HG03432 (cell line): ENCODE results near the gene UBAP1.
"Not testable (repeated sequence)": the region's sequence is repeated elsewhere in the genome, so short reads cannot be mapped to it uniquely, and the experiment has no call there.

Experiments
- ATAC-seq: cut with Tn5 transposase; IDR thresholded peaks from one replicate; pipeline ENCODE4 v1.9.1; 2021; ENCODE audit warnings: mild to moderate bottlenecking, moderate library complexity; ENCODE audit not compliant: unreplicated experiment

The UBAP1 gene

DNA sequence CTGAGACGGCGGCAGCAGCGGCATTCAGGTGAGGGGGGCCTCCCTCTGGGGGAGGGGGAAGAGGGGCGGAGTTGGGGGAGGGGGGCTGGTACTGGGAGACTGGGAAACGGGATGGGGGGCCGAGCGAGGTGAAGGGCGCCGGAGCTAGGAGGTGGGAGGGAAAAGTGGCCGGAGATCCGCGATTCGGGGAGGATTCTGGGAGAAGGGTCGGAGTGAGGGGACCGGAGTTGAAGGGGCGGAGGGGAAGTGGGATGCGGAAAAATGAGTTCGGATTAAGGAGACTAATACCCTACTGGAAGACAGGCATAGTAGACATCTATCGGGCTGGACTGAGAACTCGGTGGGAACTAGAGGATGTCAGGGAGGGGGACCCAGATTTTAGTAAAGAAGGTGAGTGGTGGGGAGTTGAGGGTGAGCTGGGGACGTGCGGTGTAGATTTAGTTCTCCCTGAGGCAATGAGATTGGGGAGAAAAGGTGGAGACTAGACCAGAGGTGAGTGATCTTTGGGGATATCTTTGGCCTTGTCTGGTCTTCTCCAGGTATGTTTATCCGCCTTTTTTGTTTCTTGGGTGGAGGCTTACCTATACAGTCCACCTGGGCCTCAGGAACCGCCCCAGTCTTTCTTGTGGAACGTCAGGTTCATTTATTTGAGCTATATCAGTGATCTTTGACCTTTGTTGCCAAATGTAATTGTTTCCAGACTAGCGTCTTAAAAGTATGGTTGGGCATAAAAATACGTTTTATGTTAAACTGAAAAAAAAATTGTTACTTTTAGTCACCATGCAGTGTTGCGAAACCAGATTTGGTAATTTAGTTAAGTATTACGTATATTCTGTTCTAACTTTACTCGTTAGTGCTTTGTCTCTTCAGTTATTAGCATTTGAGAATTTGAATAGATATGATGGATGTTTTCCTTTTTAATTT is 632 bp downstream of the UBAP1 start:
- ATAC-seq = no peak

GRCh38 chr9:34185778-34186551 is 7.1 kb downstream of the UBAP1 start:
- peak; percentile 72 for ATAC-seq

DNA sequence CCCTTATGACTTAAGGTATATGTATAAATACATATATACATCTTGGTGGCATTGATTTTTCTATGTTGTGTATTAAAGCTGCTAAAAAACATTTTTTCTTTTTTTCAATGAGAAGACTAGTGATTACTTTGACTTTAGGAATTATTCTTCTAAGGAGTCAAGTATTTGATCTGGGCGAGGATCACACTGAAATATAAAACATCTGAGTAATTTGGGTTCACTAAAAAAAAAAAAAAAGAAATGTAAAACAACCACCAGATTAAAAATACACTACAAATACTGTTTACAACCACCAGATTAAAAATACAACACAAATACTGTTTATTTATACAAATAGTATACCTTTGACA is 9.0 kb downstream of the UBAP1 start:
- ATAC-seq = no peak

- ATAC-seq = no peak
Measured at GRCh38 chr9:34190996-34191892, 12.4 kb downstream of the UBAP1 start.

- no peak for ATAC-seq
Measured at GRCh38 chr9:34195143-34195542, 16.3 kb downstream of the UBAP1 start.

DNA sequence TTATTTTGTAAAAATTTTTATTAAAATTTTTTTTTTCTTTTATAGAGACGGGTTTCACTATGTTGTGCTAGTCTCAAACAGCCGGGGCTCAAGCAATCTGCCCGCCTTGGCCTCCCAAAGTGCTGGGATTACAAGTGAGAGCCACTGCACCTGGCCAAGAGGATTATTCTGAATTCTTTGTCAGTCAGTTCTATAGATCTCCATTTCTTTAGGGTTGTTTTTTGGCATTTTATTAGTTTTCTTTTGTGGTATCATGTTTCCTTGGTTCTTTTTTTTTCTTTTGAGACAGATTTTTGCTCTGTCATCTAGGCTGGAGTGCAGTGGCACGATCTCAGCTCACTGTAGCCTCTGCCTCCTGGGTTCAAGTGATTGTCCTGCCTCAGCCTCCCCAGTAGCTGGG is 18.4 kb downstream of the UBAP1 start:
- not testable (repeated sequence) for ATAC-seq

DNA sequence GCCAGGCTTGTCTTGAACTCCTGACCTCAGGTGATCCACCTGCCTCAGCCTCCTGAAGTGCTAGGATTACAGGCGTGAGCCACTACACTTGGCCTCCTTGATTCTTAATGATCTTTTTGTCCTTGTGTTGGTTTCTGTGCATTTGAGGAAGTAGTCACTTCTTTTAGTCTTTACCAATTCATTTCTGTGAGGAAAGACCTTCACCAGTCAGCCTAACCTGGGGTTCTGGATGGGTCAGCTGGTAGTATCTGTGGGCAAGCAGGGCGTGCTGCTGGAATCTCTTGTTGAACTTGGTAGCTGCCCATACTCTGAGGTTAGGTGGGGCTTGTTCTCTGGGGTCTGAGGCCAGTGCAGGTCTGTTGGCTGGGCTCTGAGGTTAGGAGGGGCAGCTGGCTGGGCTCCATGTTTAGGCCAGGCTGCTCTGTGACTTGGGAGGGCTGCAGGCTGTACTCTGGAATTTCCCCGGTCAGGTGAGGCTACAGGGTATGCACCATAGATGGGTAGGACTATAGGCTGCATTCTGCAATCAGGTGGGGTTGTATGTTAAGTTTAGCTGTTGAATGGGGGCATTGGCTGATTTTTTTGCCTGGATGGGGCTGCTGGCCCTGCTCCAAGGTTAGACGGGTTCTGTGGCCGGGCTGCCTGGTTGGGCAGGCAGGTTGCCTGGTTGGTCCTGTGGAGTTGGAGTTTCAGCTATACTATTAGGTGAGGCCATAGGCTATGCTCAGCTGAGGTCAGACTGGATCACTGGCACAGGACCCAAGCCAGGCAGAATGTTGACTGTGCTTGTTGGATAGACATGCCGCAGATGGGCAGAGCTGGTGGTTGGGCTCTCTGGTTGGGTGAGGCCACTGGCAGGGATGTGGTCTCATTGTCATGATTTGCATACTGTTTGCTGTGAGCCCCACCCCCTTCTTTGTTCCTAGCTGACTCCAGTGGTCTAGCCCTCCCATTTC is 19.2 kb downstream of the UBAP1 start:
- ATAC-seq = no peak

- ATAC-seq = no peak
Measured at GRCh38 chr9:34200092-34200491, 21.2 kb downstream of the UBAP1 start.

DNA sequence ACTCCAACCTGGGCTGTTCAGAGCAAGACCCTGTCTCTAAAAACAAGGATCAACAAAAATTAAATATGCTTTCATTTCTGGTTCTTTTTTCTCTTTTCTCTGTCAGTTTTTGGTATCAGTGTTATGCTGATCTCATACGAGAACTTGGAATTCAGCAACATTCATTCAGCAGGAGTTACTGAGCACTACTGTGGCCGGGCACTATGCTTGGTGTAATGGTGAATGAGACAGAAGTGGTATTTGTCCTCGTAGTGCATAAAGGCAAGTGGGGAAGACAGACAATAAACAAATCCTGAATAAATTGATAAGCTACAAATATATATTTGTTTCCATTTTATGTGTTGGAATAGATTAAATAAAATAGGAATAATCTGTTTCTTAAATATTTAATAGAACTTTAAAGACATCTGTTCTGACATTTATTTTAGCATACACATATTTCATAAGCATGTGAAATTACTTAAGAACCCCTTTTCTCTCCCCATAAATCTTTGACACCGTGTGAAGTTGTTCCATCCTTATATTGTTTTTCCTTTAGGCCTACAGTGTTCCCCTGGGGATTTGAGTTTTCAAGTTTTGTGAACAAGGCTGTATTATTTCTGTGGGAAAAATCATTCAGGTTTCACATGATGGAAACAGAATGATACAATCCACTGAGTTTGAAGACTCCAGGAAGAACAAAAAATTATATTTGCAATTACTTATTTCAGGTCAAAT is 24.6 kb downstream of the UBAP1 start:
- no peak for ATAC-seq

DNA sequence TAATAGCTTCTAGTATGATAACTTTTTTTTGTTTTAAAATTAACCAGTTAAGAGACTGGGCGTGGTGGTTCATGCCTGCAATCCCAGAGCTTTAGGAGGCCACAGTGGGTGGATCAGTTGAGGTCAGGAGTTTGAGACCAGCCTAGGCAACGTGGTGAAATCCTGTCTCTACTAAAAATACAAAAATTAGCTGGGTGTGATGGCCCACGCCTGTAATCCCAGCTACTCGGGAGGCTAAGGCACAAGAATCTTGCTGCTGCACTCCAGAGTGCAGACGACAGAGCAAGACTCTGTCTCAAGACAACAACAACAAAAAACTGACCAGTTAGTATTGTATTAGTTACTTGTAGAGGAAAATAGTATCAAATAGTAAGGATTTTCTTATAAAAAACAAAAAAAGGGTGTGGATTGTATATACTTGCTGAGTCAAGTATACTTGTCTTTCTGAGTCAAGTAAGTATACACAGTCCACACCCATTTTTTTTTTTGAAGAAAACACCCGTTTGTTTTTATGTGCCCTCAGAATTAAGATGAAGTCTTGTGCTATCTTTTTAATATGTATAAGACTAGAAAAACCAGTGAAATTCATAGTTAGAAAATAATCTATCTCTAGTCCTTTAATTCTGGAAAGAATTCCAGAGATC is 25.3 kb downstream of the UBAP1 start:
- no peak for ATAC-seq

DNA sequence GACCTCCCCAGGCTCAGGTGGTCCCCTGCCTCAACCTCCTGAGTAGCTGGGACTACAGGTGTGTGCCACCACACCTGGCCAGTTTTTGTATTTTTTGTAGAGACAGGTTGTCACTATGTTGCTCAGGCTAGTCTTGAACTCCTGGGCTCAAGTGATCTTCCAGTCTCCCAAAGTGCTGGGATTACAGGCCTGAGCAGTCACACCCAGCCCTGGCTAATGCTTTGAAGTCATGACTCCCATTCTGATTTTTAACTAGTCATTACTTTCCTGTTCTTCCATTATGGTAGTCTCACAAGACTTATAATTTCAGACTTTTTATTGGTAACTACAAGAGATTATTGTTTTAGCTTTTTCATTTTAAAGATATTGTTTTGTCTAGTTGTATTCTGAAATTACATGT is 26.3 kb downstream of the UBAP1 start:
- ATAC-seq = no peak

DNA sequence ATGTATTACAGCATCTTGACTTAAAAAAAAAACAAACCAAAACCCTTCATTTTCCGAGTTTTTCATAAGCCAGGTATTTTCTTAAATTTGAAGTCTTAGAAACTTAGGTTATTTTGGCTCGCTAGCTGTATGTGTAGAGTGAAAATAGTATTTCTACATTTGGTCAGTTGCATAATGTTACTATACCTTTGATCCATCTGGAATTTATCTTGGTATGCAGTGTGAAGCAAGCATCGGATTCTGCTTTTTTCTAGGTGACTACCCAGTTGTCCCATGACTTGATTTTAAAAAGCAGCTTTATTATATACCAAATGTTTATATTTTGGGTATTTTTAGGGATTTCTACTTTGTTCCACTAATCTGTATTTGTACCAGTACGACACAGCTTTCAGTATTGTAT is 27.7 kb downstream of the UBAP1 start:
- ATAC-seq = no peak

DNA sequence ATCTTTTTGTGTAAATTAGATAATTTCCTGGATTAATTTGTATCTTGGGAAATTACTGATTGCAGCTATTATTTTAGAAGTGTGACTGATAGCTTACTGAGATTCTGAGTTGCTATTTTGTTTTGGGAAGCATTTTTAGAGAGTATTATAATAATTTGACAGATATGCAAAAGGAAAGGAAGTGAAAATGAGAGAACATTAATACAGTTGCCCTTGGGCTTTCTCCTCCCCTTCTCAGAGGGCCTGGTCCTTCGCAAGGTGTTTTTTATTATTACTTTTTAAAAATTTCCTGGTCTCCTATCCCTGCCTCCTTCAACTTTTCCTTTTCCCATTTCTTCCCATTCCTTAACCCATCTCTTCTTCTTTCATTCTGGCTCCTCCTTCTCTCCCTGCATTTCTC is 32.6 kb downstream of the UBAP1 start:
- no peak for ATAC-seq

- ATAC-seq = not testable (repeated sequence)
Measured at GRCh38 chr9:34214354-34215000, 35.6 kb downstream of the UBAP1 start.

DNA sequence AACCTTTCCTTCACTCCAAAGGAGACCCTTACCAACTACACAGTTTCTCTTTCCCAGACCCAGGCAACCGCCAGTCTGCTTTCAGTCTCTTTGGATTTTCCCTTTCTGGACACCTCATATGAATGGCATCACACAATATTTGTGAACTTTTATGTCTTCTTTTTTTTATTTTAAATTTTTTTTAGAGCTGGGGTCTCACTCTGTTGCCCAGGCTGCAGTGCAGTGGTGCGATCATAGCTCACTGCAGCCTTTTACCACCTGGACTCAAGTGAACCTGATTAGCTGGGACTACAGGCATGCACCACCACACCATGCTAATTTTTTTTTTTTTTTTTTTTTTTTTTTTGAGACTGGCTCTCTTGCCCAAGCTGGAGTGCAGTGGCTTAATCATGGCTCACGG is 37.5 kb downstream of the UBAP1 start:
- ATAC-seq = no peak

- ATAC-seq = not testable (repeated sequence)
Measured at GRCh38 chr9:34217015-34217414, 38.2 kb downstream of the UBAP1 start.

- ATAC-seq = no peak
Measured at GRCh38 chr9:34218446-34218845, 39.6 kb downstream of the UBAP1 start.

GRCh38 chr9:34219421-34219820 is 40.6 kb downstream of the UBAP1 start:
- ATAC-seq = no peak
